Activated CD8-positive, alpha-beta T cell treated with anti-CD3 and anti-CD28 coated beads for 36 hours (primary cell): ENCODE data around the gene TAAR5. TPM values are rescaled to one million over a fixed set of nuclear protein-coding genes. Genes with fewer than 3 reads are reported as not detected.

Source experiments
- ATAC-seq: fragments of 200-7000 bp; cut with Tn5 transposase; one replicate; pipeline ENCODE4 v1.10.0; 2021; ENCODE audit warnings: mild to moderate bottlenecking, moderate library complexity
- CTCF ChIA-PET: fragments of 350-600 bp; sonication (Branson Sonifier 250); formaldehyde crosslinking; loops from one replicate; lab custom pipeline; 2021; ENCODE audit warnings: antibody characterized with exemption; lab: Charles Lee
- POLR2A ChIA-PET: fragments of 350-600 bp; sonication (Branson Sonifier 250); formaldehyde crosslinking; loops from one replicate; lab custom pipeline; 2021; ENCODE audit warnings: antibody characterized with exemption; lab: Charles Lee
- DNase-seq: peaks from one replicate; pipeline ENCODE4 v3.0.0-alpha.2; 2020
- H3K27ac Mint-ChIP-seq: one replicate; pipeline ENCODE4 v1.8.0; 2021; ENCODE audit warnings: mild to moderate bottlenecking, mixed read lengths
- H3K27me3 Mint-ChIP-seq: one replicate; pipeline ENCODE4 v1.8.0; 2021; ENCODE audit warnings: mixed read lengths
- H3K36me3 Mint-ChIP-seq: one replicate; pipeline ENCODE4 v1.8.0; 2021; ENCODE audit warnings: low read depth, mixed read lengths
- H3K4me1 Mint-ChIP-seq: one replicate; pipeline ENCODE4 v1.8.0; 2021; ENCODE audit warnings: low read depth, mixed read lengths
- H3K4me3 Mint-ChIP-seq: one replicate; pipeline ENCODE4 v1.8.0; 2021; ENCODE audit warnings: mild to moderate bottlenecking, moderate library complexity, mixed read lengths
- H3K9me3 Mint-ChIP-seq: one replicate; pipeline ENCODE4 v1.8.0; 2021; ENCODE audit warnings: mixed read lengths
- CTCF ChIP-seq: fragments of 200-600 bp; IDR thresholded peaks from one replicate; pipeline ENCODE4 v1.8.0; 2022; ENCODE audit warnings: antibody characterized with exemption, mild to moderate bottlenecking
- intact Hi-C: fragments of 100-400 bp; cut with micrococcal nuclease; formaldehyde crosslinking; loops from one replicate; pipeline ENCODE4 v1.10.0; 2022
- total RNA-seq, 2 experiments: library from RNA; stranded (reverse); gene quantifications; one replicate each; pipeline ENCODE4 v1.2.3, GENCODE V29; 2021

The TAAR5 gene
- total RNA-seq, 2 experiments from 2014 or later = not detected

DNA sequence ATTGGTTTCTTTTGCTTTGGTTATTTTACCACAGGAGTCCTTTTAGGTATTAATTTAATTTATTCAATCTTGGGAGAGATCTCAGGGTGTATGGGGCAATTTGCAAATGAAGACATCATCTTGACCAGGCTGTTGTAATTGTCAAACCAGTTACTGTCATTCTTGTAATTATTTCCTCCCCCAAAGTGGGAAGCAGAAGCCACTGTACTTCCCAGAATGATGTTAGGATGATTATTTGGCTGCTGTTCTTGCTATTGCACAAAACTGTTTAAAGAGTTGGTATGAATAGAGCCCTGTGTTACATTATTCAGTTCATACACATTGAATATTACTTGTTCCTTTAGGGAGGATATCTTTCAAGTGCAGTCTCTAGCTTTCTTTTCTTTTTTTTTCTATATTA lies 17.8 kb downstream of the TAAR5 start:
- POLR2A ChIA-PET = no interaction called here

DNA sequence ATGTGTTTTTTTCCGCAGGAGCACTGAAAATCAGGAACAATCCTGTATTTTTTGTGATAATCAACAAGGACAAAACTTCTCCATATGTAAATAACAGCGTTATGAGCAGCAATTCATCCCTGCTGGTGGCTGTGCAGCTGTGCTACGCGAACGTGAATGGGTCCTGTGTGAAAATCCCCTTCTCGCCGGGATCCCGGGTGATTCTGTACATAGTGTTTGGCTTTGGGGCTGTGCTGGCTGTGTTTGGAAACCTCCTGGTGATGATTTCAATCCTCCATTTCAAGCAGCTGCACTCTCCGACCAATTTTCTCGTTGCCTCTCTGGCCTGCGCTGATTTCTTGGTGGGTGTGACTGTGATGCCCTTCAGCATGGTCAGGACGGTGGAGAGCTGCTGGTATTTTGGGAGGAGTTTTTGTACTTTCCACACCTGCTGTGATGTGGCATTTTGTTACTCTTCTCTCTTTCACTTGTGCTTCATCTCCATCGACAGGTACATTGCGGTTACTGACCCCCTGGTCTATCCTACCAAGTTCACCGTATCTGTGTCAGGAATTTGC lies 19.2 kb downstream of the TAAR5 start, which contains the start of gene TAAR6:
Gene TAAR6, plus strand, starts transcription at position 102 of the 557 bp plus-strand sequence. Its CDS starts 0 bp downstream, at position 102.
- Mint-ChIP-seq H3K27ac (no peak within 1 kb of the TSS), H3K27me3 (peaks cover 17% of the 10 kb centered on the region), H3K36me3 (no peaks in the 10 kb centered on the region), H3K9me3 (no peaks in the 10 kb centered on the region), H3K4me1 (no peaks in the 10 kb centered on the region), H3K4me3 (no peak within 1 kb of the TSS)
- no peak for TF ChIP-seq CTCF
- ATAC-seq = no peak
- no peak for DNase-seq
- intact Hi-C loops = no loop called here
- ChIA-PET POLR2A (no interaction called here), CTCF (no interaction called here)

More for the DNA sequence above, 17.8 kb downstream of the TAAR5 start:
- DNase-seq = no peak
- intact Hi-C loops = no loop called here
- Mint-ChIP-seq H3K4me1 (no peaks in the 10 kb centered on the region), H3K36me3 (no peaks in the 10 kb centered on the region), H3K9me3 (no peaks in the 10 kb centered on the region), H3K27me3 (peaks cover 17% of the 10 kb centered on the region), H3K27ac (no peak overlapping the region), H3K4me3 (no peak overlapping the region)
- CTCF ChIA-PET = no interaction called here
- no peak for ATAC-seq
- TF ChIP-seq CTCF = no peak

GRCh38 chr6:132569170-132569569 lies 20.4 kb downstream of the TAAR5 start:
- Mint-ChIP-seq H3K4me3 (no peak overlapping the region), H3K9me3 (no peaks in the 10 kb centered on the region), H3K4me1 (no peaks in the 10 kb centered on the region), H3K27ac (no peak overlapping the region), H3K27me3 (peaks cover 19% of the 10 kb centered on the region), H3K36me3 (no peaks in the 10 kb centered on the region)
- intact Hi-C loops = no loop called here
- DNase-seq = no peak
- CTCF ChIA-PET = no interaction called here
- no peak for ATAC-seq
- POLR2A ChIA-PET = no interaction called here
- TF ChIP-seq CTCF = no peak

DNA sequence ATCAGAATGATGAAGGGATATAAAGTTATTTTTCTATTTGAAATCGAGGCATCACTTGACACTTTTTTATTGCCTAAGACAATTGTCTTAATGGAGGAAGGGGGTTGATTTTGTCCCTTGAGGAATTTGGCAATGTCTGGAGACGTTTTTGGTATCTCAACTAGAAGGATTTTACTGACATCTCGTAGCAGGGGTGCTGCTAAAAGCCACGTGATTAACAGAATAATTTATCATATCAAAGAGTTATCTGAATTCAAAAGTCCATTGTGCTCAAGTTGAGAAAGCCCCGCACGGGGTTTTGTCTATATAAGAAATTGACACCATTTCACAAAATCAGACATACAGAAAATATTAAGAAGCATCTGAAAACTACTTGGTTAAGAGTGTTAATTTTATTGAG lies 20.9 kb downstream of the TAAR5 start:
- intact Hi-C loops = no loop called here
- no peaks in the 10 kb centered on the region for H3K36me3 Mint-ChIP-seq
- ChIA-PET CTCF (no interaction called here), POLR2A (no interaction called here)
- H3K9me3 Mint-ChIP-seq = no peaks in the 10 kb centered on the region
- DNase-seq = no peak
- ATAC-seq = no peak
- H3K4me1 Mint-ChIP-seq = no peaks in the 10 kb centered on the region
- TF ChIP-seq CTCF = no peak
- H3K27ac Mint-ChIP-seq = no peak overlapping the region
- no peak overlapping the region for H3K4me3 Mint-ChIP-seq
- H3K27me3 Mint-ChIP-seq = peaks cover 17% of the 10 kb centered on the region

GRCh38 chr6:132567566-132567965 lies 22.0 kb downstream of the TAAR5 start:
- ATAC-seq = no peak
- Mint-ChIP-seq H3K9me3 (no peaks in the 10 kb centered on the region), H3K27ac (no peak overlapping the region), H3K4me1 (no peaks in the 10 kb centered on the region), H3K36me3 (no peaks in the 10 kb centered on the region), H3K27me3 (peaks cover 18% of the 10 kb centered on the region), H3K4me3 (no peak overlapping the region)
- intact Hi-C loops = no loop called here
- TF ChIP-seq CTCF = no peak
- DNase-seq = no peak
- ChIA-PET CTCF (no interaction called here), POLR2A (no interaction called here)
